Adrenal gland (tissue), 12 donors: Measurements from ENCODE around the gene TMEM242. TPM values are rescaled to one million over a fixed set of nuclear protein-coding genes. Genes with fewer than 3 reads are reported as not detected.

Source experiments
- DNase-seq, 7 donors: peaks; one replicate each; pipeline ENCODE4 v3.0.0-alpha.2; 2019 to 2020
- H3K27ac ChIP-seq, 5 donors: fragments of 200-600 bp; sonication (generic) in 4 of 5; 1 replicate in 3 of 5; 2 replicates in 2 of 5; pipeline versions ENCODE4 v1.5.1 to v1.8.0; 2016 to 2020; ENCODE audit warnings: mild to moderate bottlenecking in 1 of 5
- H3K27me3 ChIP-seq: fragments of 200-600 bp; 2 replicates; pipeline ENCODE4 v1.8.0; 2021
- H3K36me3 ChIP-seq, 2 donors: fragments of 200-600 bp; replicated peaks in 1 of 2; 1 replicate in 1 of 2; 2 replicates in 1 of 2; pipeline versions ENCODE4 v1.5.1 to v1.8.0; 2018 to 2022
- H3K4me1 ChIP-seq, 2 donors: fragments of 200-600 bp; replicated peaks in 1 of 2; 1 replicate in 1 of 2; 2 replicates in 1 of 2; pipeline versions ENCODE4 v1.5.1 to v1.8.0; 2018 to 2021
- H3K4me3 ChIP-seq, 4 donors: fragments of 200-600 bp; sonication (generic) in 3 of 4; one replicate each; pipeline ENCODE4 v1.5.1; 2016 to 2018
- H3K9me3 ChIP-seq, 3 donors: fragments of 200-600 bp; sonication (generic) in 1 of 3; replicated peaks in 1 of 3; 1 replicate in 2 of 3; 2 replicates in 1 of 3; pipeline versions ENCODE4 v1.5.1 to v1.8.0; 2016 to 2021
- CTCF ChIP-seq, 6 experiments: fragments of 450-650 bp in 4 of 6; fragments of 200-600 bp in 2 of 6; sonication (generic) in 1 of 6; IDR thresholded peaks; 1 replicate in 5 of 6; 2 replicates in 1 of 6; pipeline versions ENCODE4 v1.5.1 to v1.8.0; 2016 to 2021; ENCODE audit warnings: antibody characterized with exemption in 6 of 6, mild to moderate bottlenecking in 2 of 6, moderate library complexity in 1 of 6
- POLR2A ChIP-seq, 2 donors: fragments of 450-650 bp; IDR thresholded peaks; one replicate each; pipeline ENCODE4 v1.6.1; 2017; ENCODE audit warnings: antibody characterized with exemption in 2 of 2, mild to moderate bottlenecking in 2 of 2, moderate library complexity in 1 of 2
- WGBS, 4 donors: extraction: QIAGEN DNeasy Blood & Tissue Kit in 2 of 4; methylation state at CpG; one replicate each; pipeline versions ENCODE4 v1.1.5 to v1.1.7; 2013 to 2017; 5-methylcytosine and 5-hydroxymethylcytosine counted together
- intact Hi-C, 2 donors: fragments of 100-400 bp; cut with DNase I; formaldehyde crosslinking; loops; one replicate each; pipeline versions ENCODE4 v1.14.1 to v1.15.0; 2022 to 2023
- polyA plus RNA-seq, 3 donors: library from polyadenylated mRNA; stranded (reverse); fragments of 200-250 nt in 2 of 3; fragments of 350-450 nt in 1 of 3; fragmentation: Illumina TruSeq in 1 of 3; extraction: RNeasy Lipid Tissue Mini Kit (QIAGEN cat#74804) in 1 of 3; gene quantifications; one replicate each; pipeline ENCODE4 v1.2.3, GENCODE V29; 2013 to 2014
- total RNA-seq, 9 donors: library from RNA; depleted of rRNA in 4 of 9; stranded (reverse); fragments of >200 nt in 4 of 9; fragments of 120-200 nt in 1 of 9; fragmentation: NEBNext Ultra II Directional in 1 of 9; extraction: Animal tissue kit (Norgen Biotek cat#: 25700) in 1 of 9; gene quantifications; one replicate each; pipeline versions ENCODE4 v1.1.0 to v1.2.4, GENCODE V29; 2013 to 2023
- donor health status: healthy with polysubstance abuse.
- donor health status: Bipolar disorder and iron deficiency.
- donor health status: DM: yes; HTN: yes; CAD: no.
- donor health status: DM: no; HTN: no; CAD: no.
- donor health status: DM: no; HTN: no; CAD: no.
- donor health status: DM: yes; HTN: yes; CAD: no.

The TMEM242 gene
- total and polyA plus RNA-seq, 12 donors = 7.4 to 17.2 (median 12.5) TPM

- no peaks in the 10 kb centered on the region for H3K4me1 ChIP-seq
- no peaks in the 10 kb centered on the region for H3K9me3 ChIP-seq
- TF ChIP-seq CTCF (IDR thresholded peaks at IDR 0.05) (no peak), POLR2A (IDR thresholded peaks at IDR 0.05) (no peak)
- WGBS, 4 donors = 74 to 89% (median 80%) methylated on average over 8 of the region's 8 CpGs
- no peak for DNase-seq
- no peaks in the 10 kb centered on the region for H3K27me3 ChIP-seq
- no peak overlapping the region for H3K4me3 ChIP-seq
- intact Hi-C loops = no loop called here
- H3K36me3 ChIP-seq = no peaks in the 10 kb centered on the region
- H3K27ac ChIP-seq = no peak overlapping the region
Observed at GRCh38 chr6:157251586-157252247, 71.6 kb downstream of the TMEM242 start.

GRCh38 chr6:157249826-157250225 lies 73.5 kb downstream of the TMEM242 start:
- intact Hi-C loops = no loop called here
- 88 to 91% (median 90%) methylated on average over 3 to 8 of the region's 8 CpGs for WGBS, 4 donors

GRCh38 chr6:157248264-157248663 lies 75.1 kb downstream of the TMEM242 start:
- 33 to 60% (median 45%) methylated on average over 1 of the region's 1 CpG for WGBS, 4 donors

More at GRCh38 chr6:157249826-157250225, 73.5 kb downstream of the TMEM242 start:
- H3K27ac ChIP-seq = no peak overlapping the region
- H3K9me3 ChIP-seq = no peaks in the 10 kb centered on the region
- H3K4me3 ChIP-seq = no peak overlapping the region
- H3K36me3 ChIP-seq = no peaks in the 10 kb centered on the region
- TF ChIP-seq CTCF (IDR thresholded peaks at IDR 0.05) (no peak), POLR2A (IDR thresholded peaks at IDR 0.05) (no peak)
- H3K27me3 ChIP-seq = no peaks in the 10 kb centered on the region
- H3K4me1 ChIP-seq = no peaks in the 10 kb centered on the region
- DNase-seq = no peak

More at GRCh38 chr6:157248264-157248663, 75.1 kb downstream of the TMEM242 start:
- intact Hi-C loops = no loop called here
- no peak for TF ChIP-seq CTCF (IDR thresholded peaks at IDR 0.05)
- no peak for TF ChIP-seq POLR2A (IDR thresholded peaks at IDR 0.05)
- H3K27me3 ChIP-seq = no peaks in the 10 kb centered on the region
- no peaks in the 10 kb centered on the region for H3K36me3 ChIP-seq
- no peak overlapping the region for H3K27ac ChIP-seq
- no peak overlapping the region for H3K4me3 ChIP-seq
- no peaks in the 10 kb centered on the region for H3K9me3 ChIP-seq
- peaks cover 0 to 8% of the 10 kb centered on the region in 2 donors for H3K4me1 ChIP-seq
- DNase-seq = no peak
